GM12872 (cell line): ENCODE measurements around the gene ABHD16A.
A peak's percentile ranks its signal among the peaks of the same experiment; 100 is the strongest.

Experiments
- CTCF ChIP-seq: IDR thresholded peaks from 3 replicates; pipeline ENCODE4 v1.5.1; 2011; ENCODE audit warnings: low read depth, mild to moderate bottlenecking, low read length, moderate library complexity; ENCODE audit not compliant: insufficient read depth

The ABHD16A gene

GRCh38 chr6:31715022-31715958, 12.2 kb upstream of the ABHD16A start, which contains the start of gene LY6G6D:
Gene LY6G6D (plus strand): TSS chr6:31715348. CDS start chr6:31715356, 8 bp downstream.
- TF ChIP-seq CTCF, result no peak

GRCh38 chr6:31713991-31714684, 11.0 kb upstream of the ABHD16A start:
- no peak for TF ChIP-seq CTCF

GRCh38 chr6:31713465-31713864, 10.3 kb upstream of the ABHD16A start:
- no peak for TF ChIP-seq CTCF

- TF ChIP-seq CTCF, result peak; percentile 39; the same call in 2 of the 3 replicates
These were observed 9.2 kb upstream of the ABHD16A start for GRCh38 chr6:31712296-31712695.

GRCh38 chr6:31711233-31711632, 8.1 kb upstream of the ABHD16A start:
- TF ChIP-seq CTCF, result no peak

GRCh38 chr6:31710523-31711219, 7.5 kb upstream of the ABHD16A start:
- no peak for TF ChIP-seq CTCF

GRCh38 chr6:31708224-31708623, 5.1 kb upstream of the ABHD16A start:
- TF ChIP-seq CTCF, result no peak
